Activated T-helper 17 cell treated with anti-CD3 and anti-CD28 coated beads, Interleukin-2, amount 50 U/mL, for 72 hours (primary cell): ENCODE measurements around the gene GRIK2. TPM values are rescaled to one million over a fixed set of nuclear protein-coding genes. Genes with fewer than 3 reads are reported as not detected.
"Not testable (repeated sequence)": the region's sequence is repeated elsewhere in the genome, so short reads cannot be mapped to it uniquely, and the experiment has no call there.

Experiments
- ATAC-seq: fragments of 150-1000 bp; cut with Tn5 transposase; replicated peaks from 2 replicates; pipeline ENCODE4 v1.10.0; 2021; ENCODE audit warnings: mild to moderate bottlenecking, moderate library complexity
- H3K27ac Mint-ChIP-seq: one replicate; pipeline ENCODE4 v1.8.0; 2022; ENCODE audit warnings: mixed read lengths
- H3K27me3 Mint-ChIP-seq: one replicate; pipeline ENCODE4 v1.8.0; 2022; ENCODE audit warnings: mixed read lengths
- H3K36me3 Mint-ChIP-seq: one replicate; pipeline ENCODE4 v1.8.0; 2022; ENCODE audit warnings: low read depth, mild to moderate bottlenecking, mixed read lengths
- H3K4me1 Mint-ChIP-seq: one replicate; pipeline ENCODE4 v1.8.0; 2022; ENCODE audit warnings: mixed read lengths
- H3K4me3 Mint-ChIP-seq: one replicate; pipeline ENCODE4 v1.8.0; 2022; ENCODE audit warnings: mild to moderate bottlenecking, mixed read lengths
- H3K9me3 Mint-ChIP-seq: one replicate; pipeline ENCODE4 v1.8.0; 2022; ENCODE audit warnings: mixed read lengths
- total RNA-seq, 2 donors: library from RNA; stranded (reverse); gene quantifications; one replicate each; pipeline ENCODE4 v1.2.3, GENCODE V29; 2022

The GRIK2 gene
- total RNA-seq, 2 donors from 2014 or later: 0.13 TPM; not detected in 1

GRCh38 chr6:102088160-102088559 is 694.7 kb downstream of the GRIK2 start:
- H3K36me3 Mint-ChIP-seq, H3K9me3 Mint-ChIP-seq, H3K27me3 Mint-ChIP-seq, H3K4me3 Mint-ChIP-seq, H3K4me1 Mint-ChIP-seq, ATAC-seq, H3K27ac Mint-ChIP-seq: not testable (repeated sequence)

GRCh38 chr6:102114402-102114801 is 720.9 kb downstream of the GRIK2 start:
- H3K36me3 Mint-ChIP-seq: no peaks in the 10 kb centered on the region
- no peaks in the 10 kb centered on the region for H3K4me1 Mint-ChIP-seq
- ATAC-seq: no peak
- H3K27me3 Mint-ChIP-seq: no peaks in the 10 kb centered on the region
- H3K9me3 Mint-ChIP-seq: peaks cover 13% of the 10 kb centered on the region
- H3K4me3 Mint-ChIP-seq: no peak overlapping the region
- H3K27ac Mint-ChIP-seq: no peak overlapping the region

GRCh38 chr6:102115911-102116310 is 722.4 kb downstream of the GRIK2 start:
- ATAC-seq: no peak
- Mint-ChIP-seq H3K4me3 (no peak overlapping the region), H3K27ac (no peak overlapping the region), H3K9me3 (peaks cover 13% of the 10 kb centered on the region), H3K36me3 (no peaks in the 10 kb centered on the region), H3K4me1 (no peaks in the 10 kb centered on the region), H3K27me3 (no peaks in the 10 kb centered on the region)

- Mint-ChIP-seq H3K36me3 (no peaks in the 10 kb centered on the region), H3K27me3 (no peaks in the 10 kb centered on the region), H3K4me3 (no peak overlapping the region), H3K4me1 (no peaks in the 10 kb centered on the region), H3K27ac (no peak overlapping the region), H3K9me3 (peaks cover 16% of the 10 kb centered on the region)
- ATAC-seq: no peak
Measured at GRCh38 chr6:102118034-102118433, 724.5 kb downstream of the GRIK2 start.
